Muscle of arm (tissue), 12 donors: ENCODE results near the gene LDB3. TPM values are rescaled to one million over a fixed set of nuclear protein-coding genes. Genes with fewer than 3 reads are reported as not detected.

Source experiments
- DNase-seq: peaks from one replicate; pipeline ENCODE4 v3.0.0-alpha.2; 2013
- polyA plus RNA-seq, 12 donors: library from polyadenylated mRNA; unstranded; fragments of 120-200 nt; gene quantifications; one replicate each; pipeline ENCODE4 v1.2.1, GENCODE V29; 2013; ENCODE audit not compliant: insufficient read length in 12 of 12

LDB3 gene
- polyA plus RNA-seq, 12 donors, result 367 to 6,548 (median 850) TPM

DNA sequence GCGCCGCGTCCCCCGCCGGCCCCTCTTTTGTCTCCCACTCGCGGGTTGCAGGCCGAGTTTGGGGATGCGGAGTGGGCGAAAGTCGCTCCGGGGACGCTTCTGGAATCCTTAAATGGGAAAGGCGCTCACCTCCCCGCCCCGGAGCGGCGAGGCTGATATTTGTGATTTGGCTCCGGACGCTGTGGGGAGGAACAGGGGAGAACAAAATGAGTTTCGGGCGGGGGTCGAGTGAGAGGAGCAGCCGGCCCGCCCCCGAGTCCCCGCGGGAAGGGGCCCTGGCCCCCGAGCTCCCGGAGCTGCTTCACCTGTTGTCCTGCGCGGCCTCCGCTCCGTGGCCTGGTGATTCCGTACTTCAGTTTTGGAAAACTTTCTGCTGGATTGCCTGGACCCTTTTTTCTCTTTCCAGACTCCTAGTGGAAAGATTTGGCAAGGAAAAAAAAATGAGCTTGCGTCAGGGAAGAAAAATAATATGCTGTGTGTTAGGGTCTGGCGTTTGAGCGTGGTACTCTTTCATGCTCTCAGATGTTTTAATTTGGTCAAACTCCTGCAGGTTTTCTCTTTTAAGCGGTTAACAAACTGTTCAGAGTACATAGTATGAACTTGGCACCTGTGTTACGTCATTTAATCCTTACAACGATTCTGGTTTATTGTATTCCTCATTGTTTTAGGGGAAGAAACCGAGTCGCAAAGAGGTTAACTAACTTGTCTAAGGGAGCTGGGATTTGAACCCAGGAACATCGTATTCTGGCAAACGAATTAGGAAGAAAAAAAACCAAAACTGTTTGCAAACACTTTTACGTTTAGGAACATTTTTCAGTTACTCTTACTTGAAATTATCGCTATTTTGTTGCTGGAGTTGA is 89.0 kb downstream of the LDB3 start:
- peak; percentile 79 for DNase-seq

DNA sequence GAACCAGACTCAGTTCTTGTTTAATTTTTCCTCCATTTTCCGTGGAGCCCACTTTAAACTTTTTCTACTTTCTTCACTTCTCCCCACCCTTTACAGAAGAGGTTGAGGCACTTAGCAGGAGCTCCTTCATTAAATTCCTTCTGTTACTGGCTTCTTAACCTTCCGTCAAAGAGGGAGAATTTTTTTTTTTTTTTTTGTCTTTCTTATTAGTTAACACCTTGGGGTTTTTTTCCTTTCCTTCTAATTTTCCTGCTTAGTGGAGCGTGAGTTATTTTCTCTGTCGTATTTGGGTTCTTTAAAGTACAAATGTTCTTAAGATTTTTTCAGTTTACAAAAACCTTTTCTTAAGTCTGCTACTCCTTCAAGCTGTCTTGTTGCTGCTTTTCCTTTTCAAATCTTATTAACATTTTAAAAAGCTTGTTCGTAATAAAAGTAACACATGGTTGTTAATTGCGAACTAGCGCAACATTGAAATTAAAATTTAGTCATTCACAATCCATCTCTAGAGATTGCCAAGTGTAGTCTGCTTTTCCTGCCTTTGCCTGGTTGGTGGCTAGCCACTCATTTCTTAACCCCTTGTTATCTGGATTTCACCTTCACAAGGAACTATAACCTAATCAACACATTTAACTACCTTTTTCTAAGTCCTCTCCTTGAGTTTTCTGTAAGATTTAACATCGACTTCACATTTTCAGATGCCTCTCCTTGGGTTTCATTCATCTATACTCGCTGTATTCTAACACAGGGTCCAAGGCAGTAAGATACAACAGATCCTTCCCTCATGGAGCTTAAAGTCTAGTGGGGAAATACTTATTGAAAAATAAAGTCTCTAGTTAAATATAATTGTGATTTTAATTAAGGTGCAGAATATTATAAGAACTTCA is 90.1 kb downstream of the LDB3 start:
- DNase-seq, result no peak

DNA sequence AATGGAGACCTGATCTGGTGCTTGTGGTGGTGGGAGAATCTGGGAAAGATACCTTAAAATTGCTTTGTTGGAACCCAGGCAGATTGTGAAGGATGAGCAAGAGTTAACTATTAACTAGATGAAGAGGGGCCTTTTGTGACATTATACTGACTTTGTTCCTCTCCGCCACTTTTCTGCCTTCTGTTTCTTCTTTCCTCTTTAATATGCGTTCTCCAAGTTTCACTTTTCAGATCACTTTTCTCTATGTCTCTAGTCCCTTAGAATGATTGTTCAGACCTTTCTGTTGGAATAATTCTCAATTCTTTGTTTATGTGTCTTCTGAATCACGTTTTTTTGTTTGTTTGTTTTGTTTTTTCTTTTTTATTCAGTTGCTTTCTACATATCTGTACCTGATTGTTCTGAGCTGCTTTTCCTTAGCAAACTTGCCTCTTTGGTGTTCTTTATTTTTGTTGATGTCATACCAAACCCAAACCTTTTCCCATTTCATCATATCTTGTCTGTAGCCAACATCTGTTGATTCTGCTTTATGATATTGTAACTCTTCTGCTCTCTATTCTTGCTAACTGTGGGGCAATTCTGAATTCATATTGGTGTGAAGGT is 90.9 kb downstream of the LDB3 start:
- no peak for DNase-seq

DNA sequence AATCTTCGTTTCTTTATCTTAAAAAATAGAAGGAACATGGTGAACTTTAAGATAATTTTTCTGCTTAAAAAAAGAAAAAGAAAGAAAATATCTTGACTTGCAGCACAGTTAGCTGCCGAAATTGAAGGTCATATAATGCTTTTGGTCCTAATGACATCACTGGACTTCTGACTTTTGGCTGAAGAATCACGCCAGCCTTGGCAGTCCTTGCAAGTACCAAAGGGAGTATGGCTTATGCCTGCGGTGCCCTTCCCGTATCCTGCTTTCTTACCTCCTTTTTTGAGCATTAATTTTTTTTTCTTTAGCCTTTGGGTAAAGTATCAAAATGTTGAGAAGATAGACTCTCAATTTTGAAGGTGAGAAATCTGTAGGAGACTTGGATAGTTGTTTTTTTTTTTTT is 95.1 kb downstream of the LDB3 start:
- no peak for DNase-seq

DNA sequence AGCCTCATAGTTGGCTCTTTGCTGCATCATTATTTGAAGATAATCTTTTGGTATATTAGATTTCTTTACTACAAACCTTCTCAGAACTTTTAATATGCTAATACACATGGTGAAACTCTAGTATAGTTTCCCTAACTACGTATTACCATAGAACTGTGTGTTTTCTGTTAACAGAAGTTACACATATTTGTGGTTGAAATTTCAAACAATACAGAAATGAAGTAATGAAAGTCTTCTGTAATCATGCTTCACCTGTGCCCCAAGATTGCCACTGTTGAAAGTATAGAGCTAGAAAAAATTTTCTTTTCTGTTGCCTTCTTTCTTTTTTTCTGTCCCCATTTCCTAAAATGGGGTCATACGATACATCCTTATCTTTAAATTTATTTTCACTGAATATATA is 97.2 kb downstream of the LDB3 start:
- DNase-seq, result no peak

DNA sequence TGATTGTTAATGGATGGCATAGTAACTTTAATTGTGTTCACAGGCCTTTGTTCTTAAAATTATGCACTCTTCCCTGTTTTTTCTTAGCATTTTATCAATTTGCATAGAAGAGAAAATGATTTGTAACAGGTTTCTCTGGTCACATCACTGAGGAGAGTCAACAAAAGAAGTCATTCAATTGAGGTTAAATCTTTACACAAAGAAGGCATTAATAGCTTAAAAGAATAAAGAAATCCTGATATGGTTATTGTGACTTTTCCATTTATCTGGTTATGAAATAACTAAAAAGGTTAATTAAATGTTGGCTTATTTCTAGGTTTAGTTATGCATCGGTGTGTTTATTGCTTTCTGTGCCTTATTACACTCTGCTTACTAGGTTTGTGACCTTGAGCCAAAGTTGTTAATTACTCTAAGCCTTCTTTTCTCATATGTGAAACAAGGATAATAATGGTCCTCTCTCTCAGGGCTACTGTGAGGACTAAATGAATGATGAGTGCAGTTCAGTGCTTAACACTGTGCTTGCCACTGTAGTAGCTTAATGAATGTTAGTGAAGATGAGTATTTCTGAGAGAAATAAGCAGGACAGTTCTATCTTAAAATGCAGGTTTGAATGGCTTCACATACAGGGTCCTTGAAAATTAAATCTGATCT is 100.2 kb downstream of the LDB3 start:
- DNase-seq, result no peak

DNA sequence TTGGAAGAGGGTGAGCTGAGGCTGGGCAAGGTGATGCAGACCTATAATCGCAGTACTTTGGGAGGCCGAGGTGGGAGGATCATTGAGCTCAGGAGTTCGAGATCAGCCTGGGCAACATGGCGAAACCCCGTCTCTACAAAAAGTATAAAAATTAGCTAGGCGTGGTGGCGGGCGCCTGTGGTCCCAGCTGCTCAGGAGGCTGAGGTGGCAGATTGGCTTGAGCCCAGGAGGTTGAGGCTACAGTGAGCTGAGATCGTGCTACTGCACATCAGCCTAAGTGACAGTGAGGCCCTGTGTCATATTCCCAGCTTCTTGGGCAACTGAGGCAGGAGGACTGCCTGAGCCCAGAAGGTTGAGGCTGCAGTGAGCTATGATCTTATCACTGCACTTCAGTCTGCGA is 101.7 kb downstream of the LDB3 start:
- DNase-seq, result no peak

DNA sequence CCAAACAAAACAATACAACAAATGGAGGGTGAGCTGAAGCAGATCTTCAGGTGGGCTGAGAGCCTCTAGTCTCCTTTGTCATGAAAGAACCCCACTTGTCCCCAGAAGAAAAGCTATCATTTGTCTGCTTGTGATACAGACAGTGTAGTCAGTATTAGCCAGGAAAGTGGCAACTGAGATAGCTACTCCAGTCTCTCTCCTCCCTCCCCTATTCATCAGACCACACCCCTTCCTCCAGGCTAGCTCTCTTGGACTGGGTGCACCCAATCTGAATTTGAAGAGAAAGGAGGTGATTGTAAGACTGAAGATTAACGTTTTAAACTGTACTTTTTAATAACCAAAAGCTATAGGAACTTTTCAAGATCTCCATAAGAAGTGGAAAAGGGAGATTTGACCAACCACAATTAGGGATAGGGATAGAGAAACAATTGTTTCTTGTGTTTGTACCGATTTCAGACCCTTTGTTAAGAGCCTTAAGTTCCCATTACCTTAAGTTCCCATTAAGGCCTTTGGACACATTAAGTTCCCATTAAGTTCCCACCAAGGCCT is 102.2 kb downstream of the LDB3 start:
- no peak for DNase-seq

DNA sequence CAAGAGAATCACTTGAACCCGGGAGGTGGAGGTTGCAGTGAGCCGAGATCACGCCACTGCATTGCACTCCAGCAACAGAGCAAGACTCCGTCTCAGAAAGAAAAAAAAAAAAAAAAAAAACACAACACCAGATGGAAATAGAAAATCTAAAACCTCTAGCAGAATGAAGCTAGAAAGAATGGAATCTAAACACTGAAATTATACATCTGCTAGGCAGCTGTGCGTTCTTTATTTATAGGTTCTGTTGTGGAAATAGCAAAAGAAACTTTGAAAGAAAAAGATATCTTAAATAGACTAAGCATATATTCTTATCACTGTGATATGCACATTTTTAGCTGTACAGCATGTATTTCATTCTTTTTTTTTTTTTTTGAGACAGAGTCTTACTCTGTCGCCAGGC is 105.2 kb downstream of the LDB3 start:
- no peak for DNase-seq

DNA sequence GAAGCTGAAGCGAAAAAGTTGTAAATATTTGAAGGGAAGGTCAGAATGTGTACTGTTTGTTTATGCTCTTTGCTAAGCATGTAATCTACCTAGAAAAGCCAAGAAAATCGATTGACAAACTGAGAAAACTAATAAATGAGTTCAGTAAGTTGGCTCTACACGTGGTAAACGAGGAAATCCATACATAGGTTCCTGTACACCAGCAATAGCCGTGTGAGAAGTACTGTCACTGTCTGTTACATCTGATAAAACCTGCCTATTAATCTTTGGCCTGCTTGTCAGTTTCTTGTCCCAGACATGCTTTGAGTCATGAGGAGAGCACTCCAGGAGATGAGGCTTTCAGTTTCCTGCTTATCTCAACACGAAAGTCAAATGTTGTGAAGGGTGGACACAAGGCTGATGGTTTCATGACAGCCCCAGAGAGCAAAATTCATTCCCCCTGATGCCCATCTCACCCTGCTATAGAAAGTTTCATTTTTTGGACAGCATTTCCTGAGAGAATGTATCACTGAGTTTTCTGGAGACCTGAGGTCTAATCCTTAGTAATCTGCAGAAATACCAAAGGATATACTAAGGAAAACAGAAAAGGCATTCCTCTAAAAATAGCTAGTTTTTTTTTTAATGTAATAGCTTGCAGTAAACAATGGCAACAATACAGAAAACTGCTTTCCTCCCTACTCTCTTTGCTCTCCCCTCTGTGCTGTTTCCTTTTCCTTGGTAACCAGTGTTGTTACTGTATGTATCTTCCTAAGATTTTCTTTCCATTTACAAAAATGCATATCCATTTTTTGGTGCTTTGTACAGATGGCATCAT is 107.0 kb downstream of the LDB3 start:
- no peak for DNase-seq

DNA sequence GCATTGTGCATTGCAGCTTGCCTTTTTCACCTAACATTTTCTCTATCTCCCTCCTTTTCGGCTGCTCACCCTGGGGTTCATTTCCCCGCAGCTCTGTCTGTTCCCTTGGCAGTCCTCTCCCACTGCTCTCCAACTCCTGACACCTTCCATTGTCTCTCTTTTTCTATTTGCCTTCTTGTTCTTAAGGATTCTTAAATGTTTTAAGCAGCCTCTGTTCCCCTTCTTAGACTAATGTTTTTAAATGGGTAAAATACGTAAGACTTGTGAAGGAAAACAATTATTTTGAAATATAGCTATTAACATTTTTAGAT is 107.5 kb downstream of the LDB3 start:
- no peak for DNase-seq

DNA sequence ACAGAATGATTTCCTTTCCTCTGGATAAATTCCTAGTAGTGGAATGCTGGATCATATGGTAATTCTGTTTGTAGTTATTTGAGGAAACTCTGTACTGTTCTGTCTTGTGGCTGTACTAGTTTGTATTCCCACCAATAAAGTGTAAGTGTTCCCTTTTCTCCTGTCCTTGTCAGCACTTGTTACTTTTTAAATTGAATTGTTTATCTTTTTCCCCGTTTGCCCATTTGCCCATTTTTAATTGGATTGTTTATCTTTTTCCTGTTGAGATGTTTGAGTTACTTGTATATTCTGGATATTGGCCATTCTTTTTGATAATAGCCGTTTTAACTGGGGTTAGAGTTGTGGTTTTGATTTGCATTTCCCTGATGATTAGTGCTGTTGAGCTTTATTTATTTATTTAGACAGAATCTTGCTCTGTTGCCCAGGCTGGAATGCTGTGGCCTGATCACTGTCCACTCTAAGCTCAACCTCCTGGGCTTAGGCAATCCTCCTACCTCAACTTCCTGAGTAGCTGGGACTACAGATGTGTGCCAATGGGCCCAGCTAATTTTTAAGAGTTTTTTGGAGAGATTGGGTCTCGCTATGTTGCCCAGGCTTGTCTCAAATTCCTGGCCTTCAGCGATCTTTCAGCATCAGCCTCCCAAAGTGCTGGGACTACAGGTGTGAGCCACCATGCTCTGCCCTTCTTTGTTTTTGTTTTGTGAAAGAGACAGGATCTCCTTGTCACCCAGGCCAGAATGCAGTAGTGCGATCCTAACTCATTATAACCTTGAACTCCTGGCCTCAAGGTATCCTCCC is 111.1 kb downstream of the LDB3 start:
- DNase-seq, result no peak

DNA sequence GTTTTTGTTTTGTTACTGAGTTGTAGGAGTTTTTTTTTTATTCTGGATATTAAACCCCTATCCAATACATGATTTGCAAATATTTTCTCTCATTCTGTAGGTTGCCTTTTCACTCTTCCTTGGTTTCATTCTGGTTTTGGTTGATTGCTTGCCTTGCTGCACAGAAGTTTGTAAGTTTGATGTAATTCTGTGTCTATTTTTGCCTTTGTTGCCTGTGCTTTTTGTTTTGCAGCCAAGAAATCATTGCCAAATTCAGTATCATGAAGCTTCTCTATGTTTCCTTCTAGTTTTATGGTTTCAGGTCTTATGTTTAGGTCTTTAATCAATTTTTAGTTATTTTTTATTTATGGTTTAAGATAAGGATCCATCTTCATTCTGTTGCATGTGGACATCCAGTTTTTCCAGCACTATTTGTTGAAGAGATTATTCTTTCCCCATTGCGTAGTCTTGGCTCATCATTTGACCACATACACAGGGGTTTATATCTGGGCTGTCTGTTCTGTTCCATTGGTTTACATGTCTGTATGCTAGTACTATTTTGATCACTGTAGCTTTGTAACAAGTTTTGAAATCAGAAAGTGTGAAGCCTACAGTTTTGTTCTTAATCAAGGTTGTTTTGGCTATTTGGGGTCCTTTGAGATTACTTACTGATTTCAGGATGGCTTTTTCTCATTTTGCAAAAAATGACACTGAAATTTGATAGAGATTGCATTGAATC is 114.5 kb downstream of the LDB3 start:
- no peak for DNase-seq

DNA sequence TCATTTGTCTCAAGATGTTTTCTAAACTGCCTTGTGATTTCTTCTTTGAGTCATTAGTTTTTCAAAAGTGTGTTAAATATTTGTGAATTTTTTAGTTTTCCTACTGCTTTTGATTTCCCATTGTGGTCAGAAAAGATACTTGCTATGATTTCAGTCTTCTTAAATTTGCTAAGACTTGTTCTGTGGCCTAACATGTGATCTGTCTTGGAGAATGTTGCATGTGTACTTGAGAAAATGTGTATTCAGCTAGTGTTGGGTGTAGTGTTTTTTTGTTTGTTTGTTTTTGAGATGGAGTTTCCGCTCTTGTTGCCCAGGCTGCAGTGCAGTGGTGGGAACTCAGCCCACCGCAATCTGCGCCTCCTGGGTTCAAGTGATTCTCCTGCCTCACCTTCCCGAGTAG is 116.7 kb downstream of the LDB3 start:
- no peak for DNase-seq

Other genes with a start within 250 kb of the LDB3 start
- 10 to 100 TPM in 11 of 12 donors, not detected in 1; 27.1 to 32.9 (median 29.4) TPM for gene WAPL, start 146.7 kb upstream of the LDB3 start, polyA plus RNA-seq
- gene OPN4, start 14.0 kb upstream of the LDB3 start, polyA plus RNA-seq, result 1 to 10 TPM in 7 of 12 donors, under 1 TPM in 3, not detected in 2; 0.81 to 2.4 (median 1.2) TPM
- 10 to 100 TPM in 11 of 12 donors, not detected in 1; 16.3 to 65.1 (median 55.2) TPM for gene BMPR1A, start 88.1 kb downstream of the LDB3 start, polyA plus RNA-seq